KMS-11 (cell line): ENCODE measurements around the gene ADGRG1.

ENCODE experiments used
- H2AFZ ChIP-seq: fragments of 200-600 bp; sonication (generic); 2 replicates; pipeline ENCODE4 v1.6.1; 2016; ENCODE audit warnings: antibody characterized with exemption, mixed run types, low read depth
- H3K27ac ChIP-seq: fragments of 200-600 bp; sonication (generic); 2 replicates; pipeline ENCODE4 v1.6.1; 2016; ENCODE audit warnings: mild to moderate bottlenecking, mixed run types
- H3K27me3 ChIP-seq: fragments of 200-600 bp; sonication (generic); 2 replicates; pipeline ENCODE4 v1.6.1; 2017; ENCODE audit warnings: mild to moderate bottlenecking, low read depth, mixed run types, moderate library complexity; ENCODE audit not compliant: insufficient read depth
- H3K36me3 ChIP-seq: fragments of 200-600 bp; sonication (generic); 2 replicates; pipeline ENCODE4 v1.6.1; 2017; ENCODE audit warnings: mild to moderate bottlenecking, mixed run types; ENCODE audit not compliant: insufficient read depth
- H3K4me1 ChIP-seq: fragments of 200-600 bp; sonication (generic); 2 replicates; pipeline ENCODE4 v1.6.1; 2016; ENCODE audit warnings: mild to moderate bottlenecking, low read depth, mixed run types; ENCODE audit not compliant: poor library complexity, severe bottlenecking
- H3K4me2 ChIP-seq: fragments of 200-600 bp; sonication (generic); 2 replicates; pipeline ENCODE4 v1.7.0; 2016; ENCODE audit warnings: mild to moderate bottlenecking, mixed run types
- H3K4me3 ChIP-seq: fragments of 200-600 bp; sonication (generic); IDR thresholded peaks from 2 replicates; pipeline ENCODE4 v1.6.1; 2017; ENCODE audit warnings: low read depth, low read length, mixed read lengths; ENCODE audit not compliant: insufficient read depth
- H3K79me2 ChIP-seq: fragments of 200-600 bp; sonication (generic); 2 replicates; pipeline ENCODE4 v1.6.1; 2016; ENCODE audit warnings: low read depth, mixed run types; ENCODE audit not compliant: insufficient read depth
- H3K9ac ChIP-seq: fragments of 200-600 bp; sonication (generic); 2 replicates; pipeline ENCODE4 v1.6.1; 2016; ENCODE audit warnings: mild to moderate bottlenecking, mixed run types
- H4K20me1 ChIP-seq: fragments of 200-600 bp; sonication (generic); 2 replicates; pipeline ENCODE4 v1.6.1; 2016; ENCODE audit warnings: mild to moderate bottlenecking, mixed run types; ENCODE audit not compliant: insufficient read depth
- TF ChIP-seq, protein P1 (sequence below): fragments of 200-600 bp; sonication (generic); conservative IDR thresholded peaks from 2 replicates; pipeline ENCODE4 v1.6.1; 2017; ENCODE audit warnings: low read depth, mild to moderate bottlenecking, antibody characterized with exemption, low read length, moderate library complexity, mixed read lengths

Gene ADGRG1

DNA sequence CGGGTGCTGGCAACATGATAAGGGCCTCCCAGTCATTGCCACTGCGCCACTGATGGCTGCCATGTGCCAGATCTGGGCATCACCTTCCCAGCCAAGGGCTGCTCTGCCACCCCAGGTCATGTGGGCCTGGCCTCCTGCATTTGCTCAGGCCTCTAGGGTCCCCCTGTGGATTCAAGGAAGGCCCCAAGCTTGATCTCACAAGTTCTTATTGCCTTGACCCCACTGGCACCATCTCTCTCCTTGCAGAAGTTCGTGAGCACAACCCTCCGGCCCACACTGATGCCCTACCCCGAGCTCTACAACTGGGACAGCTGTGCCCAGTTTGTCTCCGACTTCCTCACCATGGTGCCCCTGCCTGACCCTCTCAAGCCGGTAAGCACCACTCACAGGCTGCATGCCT, 71.5 kb downstream of the ADGRG1 start:
- H3K36me3 ChIP-seq, result no peaks in the 10 kb centered on the region
- no peak overlapping the region for H3K4me2 ChIP-seq
- no peaks in the 10 kb centered on the region for H3K79me2 ChIP-seq
- no peaks in the 10 kb centered on the region for H3K27me3 ChIP-seq
- no peak overlapping the region for H2AFZ ChIP-seq
- no peak overlapping the region for H3K27ac ChIP-seq
- H3K4me1 ChIP-seq, result no peaks in the 10 kb centered on the region
- no peak overlapping the region for H3K4me3 ChIP-seq
- no peaks in the 10 kb centered on the region for H4K20me1 ChIP-seq
- TF ChIP-seq, protein P1, sequence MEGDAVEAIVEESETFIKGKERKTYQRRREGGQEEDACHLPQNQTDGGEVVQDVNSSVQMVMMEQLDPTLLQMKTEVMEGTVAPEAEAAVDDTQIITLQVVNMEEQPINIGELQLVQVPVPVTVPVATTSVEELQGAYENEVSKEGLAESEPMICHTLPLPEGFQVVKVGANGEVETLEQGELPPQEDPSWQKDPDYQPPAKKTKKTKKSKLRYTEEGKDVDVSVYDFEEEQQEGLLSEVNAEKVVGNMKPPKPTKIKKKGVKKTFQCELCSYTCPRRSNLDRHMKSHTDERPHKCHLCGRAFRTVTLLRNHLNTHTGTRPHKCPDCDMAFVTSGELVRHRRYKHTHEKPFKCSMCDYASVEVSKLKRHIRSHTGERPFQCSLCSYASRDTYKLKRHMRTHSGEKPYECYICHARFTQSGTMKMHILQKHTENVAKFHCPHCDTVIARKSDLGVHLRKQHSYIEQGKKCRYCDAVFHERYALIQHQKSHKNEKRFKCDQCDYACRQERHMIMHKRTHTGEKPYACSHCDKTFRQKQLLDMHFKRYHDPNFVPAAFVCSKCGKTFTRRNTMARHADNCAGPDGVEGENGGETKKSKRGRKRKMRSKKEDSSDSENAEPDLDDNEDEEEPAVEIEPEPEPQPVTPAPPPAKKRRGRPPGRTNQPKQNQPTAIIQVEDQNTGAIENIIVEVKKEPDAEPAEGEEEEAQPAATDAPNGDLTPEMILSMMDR, result no peak
- H3K9ac ChIP-seq, result no peak overlapping the region

DNA sequence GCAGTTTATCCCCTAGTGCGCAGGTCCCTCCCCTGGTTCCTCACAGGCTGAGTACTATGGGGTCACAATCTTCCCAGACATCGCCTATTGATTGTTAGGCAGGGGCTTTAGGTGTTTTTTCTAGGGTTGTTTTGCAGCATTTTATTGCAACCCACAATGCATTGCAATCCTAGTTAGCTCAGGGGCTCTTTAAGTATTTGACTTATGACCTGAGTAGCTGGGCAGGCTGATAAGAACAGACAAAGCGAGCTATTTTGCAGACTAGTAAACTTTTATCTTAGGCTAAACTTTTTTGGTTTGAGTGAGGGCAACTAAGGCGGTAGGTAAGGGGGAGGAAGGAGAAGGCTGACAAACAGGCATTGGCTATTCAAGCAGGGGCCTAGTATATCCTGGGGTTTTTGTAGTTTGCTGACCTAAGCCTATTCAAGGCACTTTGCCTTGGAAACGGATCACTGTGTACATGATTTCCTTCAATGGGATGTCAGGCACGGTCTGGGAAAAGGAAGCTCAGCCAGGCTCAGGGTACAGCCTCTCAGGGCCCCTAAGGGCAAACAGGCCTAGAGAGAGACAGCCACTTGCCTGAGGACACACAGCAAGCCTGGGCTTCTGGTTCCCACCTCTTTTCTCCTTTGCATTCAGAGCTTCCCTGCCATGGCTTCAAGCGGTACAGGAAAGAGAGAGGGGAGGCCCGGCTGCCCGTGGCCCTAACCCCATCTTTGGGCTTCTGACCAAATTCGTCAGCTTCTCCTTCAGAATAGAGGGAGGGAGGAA, 72.5 kb downstream of the ADGRG1 start:
- Histone ChIP-seq H3K79me2 (no peaks in the 10 kb centered on the region), H3K9ac (no peak overlapping the region), H2AFZ (no peak overlapping the region), H3K4me3 (no peak overlapping the region), H3K27ac (no peak overlapping the region), H3K4me2 (no peak overlapping the region), H3K4me1 (no peaks in the 10 kb centered on the region), H3K27me3 (no peaks in the 10 kb centered on the region), H4K20me1 (no peaks in the 10 kb centered on the region), H3K36me3 (no peaks in the 10 kb centered on the region)
- TF ChIP-seq, protein P1, result no peak

DNA sequence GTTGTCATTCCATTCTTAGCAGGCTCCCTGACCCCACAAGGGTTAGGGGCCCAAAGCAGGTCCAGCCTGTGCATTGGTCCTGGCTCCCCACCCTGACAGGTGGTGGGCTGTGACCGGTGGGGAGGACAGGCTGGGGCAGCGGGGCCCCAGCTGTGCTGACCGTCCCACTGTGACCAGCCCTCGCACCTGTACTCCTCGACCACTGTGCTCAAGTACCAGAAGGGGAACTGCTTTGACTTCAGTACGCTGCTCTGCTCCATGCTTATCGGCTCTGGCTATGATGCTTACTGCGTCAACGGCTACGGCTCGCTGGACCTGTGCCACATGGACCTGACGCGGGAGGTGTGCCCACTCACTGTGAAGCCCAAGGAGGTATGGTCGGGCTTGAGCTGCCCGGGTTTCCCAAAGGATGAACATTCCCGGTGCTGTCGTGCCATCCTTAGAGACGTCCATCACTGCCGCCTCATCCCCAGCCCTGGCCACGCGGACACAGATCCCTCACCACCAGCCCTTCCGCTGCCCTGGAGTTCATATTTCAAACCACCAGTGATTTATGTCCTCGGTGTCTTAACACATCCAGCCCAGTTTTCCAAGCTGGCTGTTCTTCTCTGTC, 73.4 kb downstream of the ADGRG1 start:
- no peaks in the 10 kb centered on the region for H3K27me3 ChIP-seq
- TF ChIP-seq, protein P1, result no peak
- no peak overlapping the region for H2AFZ ChIP-seq
- no peak overlapping the region for H3K4me3 ChIP-seq
- H3K79me2 ChIP-seq, result no peaks in the 10 kb centered on the region
- H4K20me1 ChIP-seq, result no peaks in the 10 kb centered on the region
- no peaks in the 10 kb centered on the region for H3K36me3 ChIP-seq
- no peak overlapping the region for H3K27ac ChIP-seq
- no peak overlapping the region for H3K9ac ChIP-seq
- H3K4me1 ChIP-seq, result no peaks in the 10 kb centered on the region
- no peak overlapping the region for H3K4me2 ChIP-seq

DNA sequence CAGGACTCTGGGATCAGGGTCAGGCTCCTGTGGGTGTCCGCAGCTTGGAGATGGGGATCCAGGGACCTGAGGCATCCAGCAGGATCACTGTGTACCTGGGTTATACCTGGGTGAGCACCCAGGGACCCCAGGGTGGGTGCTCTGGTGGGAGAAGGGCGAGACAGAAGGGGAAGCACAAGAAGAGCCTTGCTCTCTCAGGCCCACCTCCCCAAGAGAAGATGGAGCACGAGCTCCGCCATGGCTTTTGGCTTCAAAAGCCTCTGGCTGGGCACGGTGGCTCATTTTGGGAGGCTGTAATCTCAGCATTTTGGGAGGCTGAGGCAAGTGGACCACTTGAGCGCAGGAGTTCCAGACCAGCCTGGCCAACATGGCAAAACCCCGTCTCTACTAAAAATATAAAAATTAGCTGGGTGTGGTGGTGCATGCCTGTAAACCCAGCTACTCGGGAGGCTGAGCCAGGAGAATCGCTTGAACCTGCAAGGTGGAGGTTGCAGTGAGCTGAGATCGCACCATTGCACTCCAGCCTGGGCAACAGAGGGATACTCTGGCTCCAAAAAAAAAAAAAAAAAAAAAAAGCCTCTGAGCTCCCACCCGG, 75.1 kb downstream of the ADGRG1 start:
- H3K4me3 ChIP-seq, result no peak overlapping the region
- H3K9ac ChIP-seq, result no peak overlapping the region
- no peak overlapping the region for H3K4me2 ChIP-seq
- H3K36me3 ChIP-seq, result no peaks in the 10 kb centered on the region
- no peaks in the 10 kb centered on the region for H3K4me1 ChIP-seq
- H2AFZ ChIP-seq, result no peak overlapping the region
- no peaks in the 10 kb centered on the region for H4K20me1 ChIP-seq
- no peak overlapping the region for H3K27ac ChIP-seq
- no peaks in the 10 kb centered on the region for H3K27me3 ChIP-seq
- TF ChIP-seq, protein P1, result no peak
- no peaks in the 10 kb centered on the region for H3K79me2 ChIP-seq
